K562 treated with DMSO at 1 percent for 24 hours (cell line): ENCODE measurements around the gene SPANXB1. TPM values are rescaled to one million over a fixed set of nuclear protein-coding genes. Genes with fewer than 3 reads are reported as not detected.

Source experiments
- total RNA-seq: library from RNA; unstranded; fragments of 300-600 nt; gene quantifications from 2 replicates; pipeline ENCODE4 v1.2.3, GENCODE V29; 2022; ENCODE audit warnings: low read depth; ENCODE audit not compliant: insufficient read depth

SPANXB1 gene, protein sequence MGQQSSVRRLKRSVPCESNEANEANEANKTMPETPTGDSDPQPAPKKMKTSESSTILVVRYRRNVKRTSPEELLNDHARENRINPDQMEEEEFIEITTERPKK
- not detected in 2 replicates for total RNA-seq

DNA sequence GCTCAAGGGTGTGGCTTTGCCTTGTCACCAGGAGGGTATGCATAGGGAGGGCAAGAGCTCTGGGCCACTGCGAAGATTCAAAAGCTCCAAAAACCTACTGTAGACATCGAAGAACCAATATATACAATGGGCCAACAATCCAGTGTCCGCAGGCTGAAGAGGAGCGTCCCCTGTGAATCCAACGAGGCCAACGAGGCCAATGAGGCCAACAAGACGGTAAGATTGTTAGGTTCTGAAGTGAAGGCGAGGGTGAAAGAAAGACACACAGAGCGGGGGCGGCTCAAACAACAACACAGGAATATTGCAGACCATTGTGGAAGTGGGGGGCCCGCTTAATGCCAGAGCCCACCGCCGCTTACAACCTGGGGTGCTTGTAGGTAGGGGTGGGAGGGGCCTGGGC lies at the start of gene SPANXB1:
Gene SPANXB1 (plus strand): TSS at position 27 of the 400 bp plus-strand sequence. CDS start 100 bp downstream, at position 127.

Other genes with a start within 250 kb of the SPANXB1 start
- 19.0 and 20.9 TPM in 2 replicates for gene LDOC1, start 174.5 kb downstream of the SPANXB1 start, total RNA-seq
- not detected in 2 replicates for gene SPANXC, start 239.9 kb downstream of the SPANXB1 start, total RNA-seq